Motor neuron (in vitro differentiated cells): ENCODE measurements around the gene ATP1A2. TPM values are rescaled to one million over a fixed set of nuclear protein-coding genes. Genes with fewer than 3 reads are reported as not detected.
A peak's percentile ranks its signal among the peaks of the same experiment; 100 is the strongest.

Experiments
- ATAC-seq, 8 experiments: fragments of 200-7000 bp; cut with Tn5 transposase; replicated peaks in 6 of 8; 2 replicates each; pipeline ENCODE4 v1.8.0; 2021; ENCODE audit warnings: mild to moderate bottlenecking in 8 of 8, moderate library complexity in 8 of 8
- H3K27ac ChIP-seq, 2 donors: fragments of 250-450 bp; sonication (Bioruptor Pico); 2 replicates each; pipeline ENCODE4 v1.9.0; 2021; ENCODE audit warnings: antibody characterized with exemption in 2 of 2, mild to moderate bottlenecking in 2 of 2, moderate library complexity in 1 of 2
- H3K4me1 ChIP-seq, 2 donors: fragments of 250-450 bp; sonication (Bioruptor Pico); replicated peaks in 1 of 2; 2 replicates each; pipeline ENCODE4 v1.6.1; 2021; ENCODE audit warnings: antibody characterized with exemption in 2 of 2, mild to moderate bottlenecking in 2 of 2, moderate library complexity in 1 of 2
- H3K4me3 ChIP-seq, 5 donors: fragments of 250-450 bp; sonication (Bioruptor Pico); 2 replicates each; pipeline ENCODE4 v1.9.0; 2021; ENCODE audit warnings: antibody characterized with exemption in 5 of 5, mild to moderate bottlenecking in 5 of 5, moderate library complexity in 4 of 5
- WGBS, 10 experiments: fragments of 450-650 bp; shearing (Covaris generic); methylation state at CpG; one replicate each; pipeline ENCODE4 v1.0.0; 2022; 5-methylcytosine and 5-hydroxymethylcytosine counted together
- in situ Hi-C, 9 experiments: fragments of 400-800 bp; cut with MboI; loops; one replicate each; pipeline ENCODE4 v1.15.0; 2021; ENCODE audit warnings: low sequenced_read_pairs in 9 of 9, low pct_unique_long_range_greater_than_20kb in 2 of 9; ENCODE audit not compliant: unreplicated experiment in 9 of 9
- total RNA-seq, 8 experiments: library from RNA; unstranded; fragments of 300-600 nt; gene quantifications; 2 replicates each; pipeline versions ENCODE4 v1.2.3 to v1.2.4, GENCODE V29; 2022

The ATP1A2 gene
- total RNA-seq, 8 experiments from 2014 or later: 0.54 to 53.5 (median 1.2) TPM

GRCh38 chr1:160078512-160079195, 36.9 kb upstream of the ATP1A2 start:
- ATAC-seq: peak in 3 of 8 experiments; percentile 77 to 93 (median 92)
- Histone ChIP-seq H3K4me1 (peaks cover 14 to 15% of the 10 kb centered on the region in 2 donors), H3K27ac (no peak overlapping the region), H3K4me3 (no peak overlapping the region)
- in situ Hi-C loops: loop anchor here in 4 of 9 experiments (10.0 to 25.0 kb wide), 4 partner anchors 134 to 284 kb away; partner anchors contain the start of genes IGSF9 (in 2 of the 4), TAGLN2 (in 2 of the 4), NHLH1 (in 1 of the 4) and PEA15 (in 1 of the 4)
- WGBS, 10 experiments: 0 to 40% (median 15%) methylated on average over 1 to 7 of the region's 8 CpGs; no CpG with 5 or more reads in 1 of the 10 experiments

GRCh38 chr1:160079448-160079847, 36.1 kb upstream of the ATP1A2 start:
- H3K27ac ChIP-seq: no peak overlapping the region
- H3K4me1 ChIP-seq: peaks cover 14 to 15% of the 10 kb centered on the region in 2 donors
- in situ Hi-C loops: loop anchor here in 4 of 9 experiments (10.0 to 25.0 kb wide), 4 partner anchors 133 to 283 kb away; partner anchors contain the start of genes IGSF9 (in 2 of the 4), TAGLN2 (in 2 of the 4), NHLH1 (in 1 of the 4) and PEA15 (in 1 of the 4)
- 28 to 75% (median 54%) methylated on average over 3 to 4 of the region's 4 CpGs; no CpG with 5 or more reads in 2 of the 10 experiments for WGBS, 10 experiments
- H3K4me3 ChIP-seq: no peak overlapping the region
- no peak for ATAC-seq

GRCh38 chr1:160080381-160081100, 35.0 kb upstream of the ATP1A2 start:
- no peak for ATAC-seq
- H3K4me3 ChIP-seq: peak overlapping the region in 1 of 5 donors; percentile 33
- in situ Hi-C loops: loop anchor here in 3 of 9 experiments (25.0 kb wide), 3 partner anchors 132 to 282 kb away; partner anchors contain the start of genes IGSF9 (in 2 of the 3), TAGLN2 (in 2 of the 3), NHLH1 (in 1 of the 3) and PEA15 (in 1 of the 3)
- peaks cover 14 to 15% of the 10 kb centered on the region in 2 donors for H3K4me1 ChIP-seq
- H3K27ac ChIP-seq: no peak overlapping the region
- 0 to 76% (median 48%) methylated on average over 2 to 6 of the region's 6 CpGs for WGBS, 10 experiments

GRCh38 chr1:160081261-160081936, 34.2 kb upstream of the ATP1A2 start, which contains the start of gene KCNJ9:
Gene KCNJ9, plus strand, starts transcription at chr1:160081538. Its CDS starts 2,493 bp downstream, at chr1:160084031.
- Histone ChIP-seq H3K27ac (no peak within 1 kb of the TSS), H3K4me1 (peaks cover 17 to 19% of the 10 kb centered on the region in 2 donors), H3K4me3 (peak within 1 kb of the TSS; percentile 14 to 35 (median 29))
- in situ Hi-C loops: loop anchor here in 3 of 9 experiments (25.0 kb wide), 3 partner anchors 131 to 281 kb away; partner anchors contain the start of genes IGSF9 (in 2 of the 3), TAGLN2 (in 2 of the 3), NHLH1 (in 1 of the 3) and PEA15 (in 1 of the 3)
- ATAC-seq: peak in 5 of 8 experiments; percentile 95 to 98 (median 96)
- 0 to 35% (median 19%) methylated on average over 2 to 7 of the region's 14 CpGs; no CpG with 5 or more reads in 3 of the 10 experiments for WGBS, 10 experiments

GRCh38 chr1:160082487-160082886, 33.1 kb upstream of the ATP1A2 start:
- no peak for ATAC-seq
- no peak overlapping the region for H3K27ac ChIP-seq
- H3K4me1 ChIP-seq: peaks cover 17 to 19% of the 10 kb centered on the region in 2 donors
- 50% methylated on average over 2 of the region's 2 CpGs; no CpG with 5 or more reads in 8 of the 10 experiments for WGBS, 10 experiments
- H3K4me3 ChIP-seq: no peak overlapping the region
- in situ Hi-C loops: loop anchor here in 3 of 9 experiments (25.0 kb wide), 3 partner anchors 130 to 280 kb away; partner anchors contain the start of genes IGSF9 (in 2 of the 3), TAGLN2 (in 2 of the 3), NHLH1 (in 1 of the 3) and PEA15 (in 1 of the 3)

- Histone ChIP-seq H3K27ac (no peak overlapping the region), H3K4me1 (peaks cover 17 to 19% of the 10 kb centered on the region in 2 donors), H3K4me3 (no peak overlapping the region)
- in situ Hi-C loops: loop anchor here in 3 of 9 experiments (25.0 kb wide), 3 partner anchors 129 to 279 kb away; partner anchors contain the start of genes IGSF9 (in 2 of the 3), TAGLN2 (in 2 of the 3), NHLH1 (in 1 of the 3) and PEA15 (in 1 of the 3)
- WGBS, 10 experiments: 0 to 100% (median 52%) methylated on average over 1 to 3 of the region's 3 CpGs; no CpG with 5 or more reads in 3 of the 10 experiments
- no peak for ATAC-seq
Observed at GRCh38 chr1:160082926-160083325, 32.6 kb upstream of the ATP1A2 start.

- H3K27ac ChIP-seq: no peak overlapping the region
- peak overlapping the region in 4 of 5 donors; percentile 9 to 24 (median 18) for H3K4me3 ChIP-seq
- ATAC-seq: peak in 4 of 8 experiments; percentile 10 to 83 (median 54)
- peaks cover 17 to 19% of the 10 kb centered on the region in 2 donors for H3K4me1 ChIP-seq
- in situ Hi-C loops: loop anchor here in 3 of 9 experiments (25.0 kb wide), 3 partner anchors 128 to 278 kb away; partner anchors contain the start of genes IGSF9 (in 2 of the 3), TAGLN2 (in 2 of the 3), NHLH1 (in 1 of the 3) and PEA15 (in 1 of the 3)
- WGBS, 10 experiments: 5 to 79% (median 70%) methylated on average over 4 to 56 of the region's 96 CpGs; no CpG with 5 or more reads in 3 of the 10 experiments
Observed at GRCh38 chr1:160083968-160084770, 31.4 kb upstream of the ATP1A2 start.

GRCh38 chr1:160084771-160085321, 30.7 kb upstream of the ATP1A2 start:
- 64 to 100% (median 94%) methylated on average over 1 to 7 of the region's 30 CpGs; no CpG with 5 or more reads in 4 of the 10 experiments for WGBS, 10 experiments
- no peak overlapping the region for H3K4me3 ChIP-seq
- H3K4me1 ChIP-seq: peaks cover 17 to 19% of the 10 kb centered on the region in 2 donors
- H3K27ac ChIP-seq: no peak overlapping the region
- in situ Hi-C loops: loop anchor here in 3 of 9 experiments (25.0 kb wide), 3 partner anchors 127 to 277 kb away; partner anchors contain the start of genes IGSF9 (in 2 of the 3), TAGLN2 (in 2 of the 3), NHLH1 (in 1 of the 3) and PEA15 (in 1 of the 3)
- ATAC-seq: no peak

- in situ Hi-C loops: loop anchor here in 3 of 9 experiments (25.0 kb wide), 3 partner anchors 126 to 276 kb away; partner anchors contain the start of genes IGSF9 (in 2 of the 3), TAGLN2 (in 2 of the 3), NHLH1 (in 1 of the 3) and PEA15 (in 1 of the 3)
- WGBS, 10 experiments: 18 to 100% (median 48%) methylated on average over 1 to 11 of the region's 19 CpGs
- no peak overlapping the region for H3K27ac ChIP-seq
- peaks cover 13 to 15% of the 10 kb centered on the region in 2 donors for H3K4me1 ChIP-seq
- no peak overlapping the region for H3K4me3 ChIP-seq
- ATAC-seq: peak; percentile 49 to 92 (median 58)
Observed at GRCh38 chr1:160085686-160086455, 29.7 kb upstream of the ATP1A2 start.

GRCh38 chr1:160086456-160086892, 29.1 kb upstream of the ATP1A2 start:
- Histone ChIP-seq H3K4me3 (no peak overlapping the region), H3K27ac (no peak overlapping the region), H3K4me1 (peaks cover 9 to 12% of the 10 kb centered on the region in 2 donors)
- WGBS, 10 experiments: 0 to 86% (median 61%) methylated on average over 1 to 5 of the region's 5 CpGs
- ATAC-seq: no peak
- in situ Hi-C loops: loop anchor here in 3 of 9 experiments (25.0 kb wide), 3 partner anchors 126 to 276 kb away; partner anchors contain the start of genes IGSF9 (in 2 of the 3), TAGLN2 (in 2 of the 3), NHLH1 (in 1 of the 3) and PEA15 (in 1 of the 3)
